NT2/D1 (cell line): Measurements from ENCODE around the gene ZNF512B.
A peak's percentile ranks its signal among the peaks of the same experiment; 100 is the strongest.
"Not testable (repeated sequence)": the region's sequence is repeated elsewhere in the genome, so short reads cannot be mapped to it uniquely, and the experiment has no call there.

ENCODE experiments used
- DNase-seq: peaks from one replicate; pipeline ENCODE4 v3.0.0-alpha.2; 2011; ENCODE audit warnings: low read depth, low spot score
- H3K27me3 ChIP-seq: 2 replicates; pipeline ENCODE4 v1.6.0; 2011; ENCODE audit warnings: mild to moderate bottlenecking; ENCODE audit not compliant: insufficient read length, insufficient read depth
- H3K36me3 ChIP-seq: 2 replicates; pipeline ENCODE4 v1.6.1; 2011; ENCODE audit warnings: mild to moderate bottlenecking, low read length, mixed read lengths; ENCODE audit not compliant: insufficient read depth, insufficient read length
- H3K4me1 ChIP-seq: 2 replicates; pipeline ENCODE4 v1.5.1; 2011; ENCODE audit not compliant: insufficient read depth, insufficient read length
- H3K4me3 ChIP-seq: 2 replicates; pipeline ENCODE4 v1.5.1; 2011; ENCODE audit warnings: low read depth; ENCODE audit not compliant: insufficient read length
- H3K9ac ChIP-seq: 2 replicates; pipeline ENCODE4 v1.6.0; 2011; ENCODE audit warnings: low read depth; ENCODE audit not compliant: insufficient read length
- H3K9me3 ChIP-seq: 2 replicates; pipeline ENCODE4 v1.5.1; 2011; ENCODE audit warnings: mild to moderate bottlenecking, low read length; ENCODE audit not compliant: insufficient read depth
- SUZ12 ChIP-seq: IDR thresholded peaks from 2 replicates; pipeline ENCODE4 v1.6.1; 2011; ENCODE audit not compliant: insufficient read length, insufficient read depth; ENCODE audit errors: extremely low read depth
- YY1 ChIP-seq: IDR thresholded peaks from 2 replicates; pipeline ENCODE4 v1.6.1; 2011; ENCODE audit not compliant: insufficient read length, insufficient read depth
- ZNF274 ChIP-seq: IDR thresholded peaks from 2 replicates; pipeline ENCODE4 v1.6.1; 2011; ENCODE audit warnings: mild to moderate bottlenecking, low read depth, low read length

The ZNF512B gene

DNA sequence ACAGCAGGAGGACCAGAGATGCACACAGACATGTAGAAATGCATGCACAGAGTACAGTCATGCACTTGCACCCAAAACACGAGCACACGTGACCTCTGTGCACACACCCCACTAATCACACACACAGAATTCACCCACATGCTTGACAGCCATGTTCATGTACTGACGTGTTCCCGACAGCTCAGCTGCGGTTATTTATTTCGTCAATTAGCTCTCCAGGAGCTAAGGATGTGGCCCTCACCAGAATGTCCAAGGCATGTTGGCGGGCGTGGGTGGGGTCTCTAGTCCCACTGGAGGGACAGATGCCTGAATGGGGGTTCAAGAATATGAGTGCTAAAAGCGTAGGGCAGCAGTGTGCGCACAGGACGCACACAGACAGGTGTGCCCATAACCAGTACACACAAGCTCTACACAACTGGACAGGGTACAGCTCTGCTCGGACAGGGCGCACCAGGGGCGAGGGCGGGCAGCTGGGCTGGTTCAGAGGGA lies 10.6 kb upstream of the ZNF512B start:
- H3K9ac ChIP-seq, result peak overlapping the region; percentile 73
- H3K9me3 ChIP-seq, result no peaks in the 10 kb centered on the region
- H3K4me3 ChIP-seq, result peak overlapping the region; percentile 65
- H3K4me1 ChIP-seq, result peaks cover 22% of the 10 kb centered on the region
- no peak for DNase-seq
- TF ChIP-seq YY1 (no peak), ZNF274 (no peak), SUZ12 (no peak)
- H3K27me3 ChIP-seq, result peaks cover 34% of the 10 kb centered on the region
- peaks cover 29% of the 10 kb centered on the region for H3K36me3 ChIP-seq

GRCh38 chr20:63979557-63980316 lies 10.0 kb upstream of the ZNF512B start, which contains the start of gene SAMD10:
SAMD10 (minus strand) TSS chr20:63979642; CDS start chr20:63979467, 175 bp downstream.
- Histone ChIP-seq H3K9ac (peak within 1 kb of the TSS; percentile 81), H3K9me3 (no peaks in the 10 kb centered on the region), H3K36me3 (peaks cover 23% of the 10 kb centered on the region), H3K4me1 (peaks cover 22% of the 10 kb centered on the region), H3K4me3 (peak within 1 kb of the TSS; percentile 65), H3K27me3 (peaks cover 34% of the 10 kb centered on the region)
- no peak for TF ChIP-seq ZNF274
- TF ChIP-seq YY1, result no peak
- no peak for TF ChIP-seq SUZ12
- DNase-seq, result no peak

- DNase-seq, result no peak
- Histone ChIP-seq H3K27me3 (peaks cover 34% of the 10 kb centered on the region), H3K4me1 (peaks cover 24% of the 10 kb centered on the region), H3K36me3 (peaks cover 18% of the 10 kb centered on the region), H3K9ac (peak overlapping the region; percentile 81), H3K4me3 (peak overlapping the region; percentile 65), H3K9me3 (no peaks in the 10 kb centered on the region)
- TF ChIP-seq ZNF274, result no peak
- no peak for TF ChIP-seq YY1
- TF ChIP-seq SUZ12, result no peak
Observed at GRCh38 chr20:63979229-63979556, 9.5 kb upstream of the ZNF512B start.

- peak overlapping the region; percentile 65 for H3K4me3 ChIP-seq
- peaks cover 12% of the 10 kb centered on the region for H3K36me3 ChIP-seq
- no peak for DNase-seq
- H3K4me1 ChIP-seq, result peaks cover 26% of the 10 kb centered on the region
- TF ChIP-seq SUZ12 (no peak), ZNF274 (no peak), YY1 (no peak)
- no peaks in the 10 kb centered on the region for H3K9me3 ChIP-seq
- peak overlapping the region; percentile 81 for H3K9ac ChIP-seq
- H3K27me3 ChIP-seq, result peaks cover 34% of the 10 kb centered on the region
Observed at GRCh38 chr20:63978319-63979228, 8.8 kb upstream of the ZNF512B start.

DNA sequence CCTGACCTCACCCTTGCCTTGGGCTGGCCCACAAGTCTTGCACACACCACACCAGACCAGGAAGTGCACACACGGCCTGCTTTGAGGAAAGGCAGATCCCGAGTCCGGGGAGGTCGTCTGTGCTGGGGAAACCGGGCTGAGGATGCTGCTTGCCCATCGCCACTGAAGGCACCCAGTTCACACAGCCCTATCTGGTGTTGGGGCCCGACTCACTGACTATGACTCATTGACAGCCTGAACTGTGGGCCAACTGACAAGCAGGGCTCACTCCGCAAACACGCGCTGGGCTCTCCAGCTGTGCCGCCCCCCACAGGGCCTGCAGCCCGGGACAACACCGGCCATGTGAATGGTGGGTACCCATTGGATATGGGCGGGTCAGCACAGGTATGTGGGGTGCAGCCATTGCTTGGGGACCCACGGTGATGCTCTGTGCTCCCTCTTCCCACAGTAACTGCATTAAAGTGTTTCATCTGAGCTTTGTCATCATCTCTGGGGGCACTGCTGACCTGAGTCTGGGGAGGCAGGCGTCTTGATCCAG lies 8.1 kb upstream of the ZNF512B start:
- TF ChIP-seq YY1 (no peak), ZNF274 (no peak), SUZ12 (no peak)
- DNase-seq, result no peak
- Histone ChIP-seq H3K36me3 (peaks cover 5% of the 10 kb centered on the region), H3K9me3 (no peaks in the 10 kb centered on the region), H3K27me3 (peaks cover 34% of the 10 kb centered on the region), H3K4me1 (peaks cover 29% of the 10 kb centered on the region), H3K4me3 (no peak overlapping the region), H3K9ac (no peak overlapping the region)

GRCh38 chr20:63976980-63977738 lies 7.4 kb upstream of the ZNF512B start:
- TF ChIP-seq SUZ12 (no peak), ZNF274 (no peak), YY1 (no peak)
- peak overlapping the region; percentile 23 for H3K9ac ChIP-seq
- H3K9me3 ChIP-seq, result no peaks in the 10 kb centered on the region
- peaks cover 34% of the 10 kb centered on the region for H3K27me3 ChIP-seq
- peaks cover 33% of the 10 kb centered on the region for H3K4me1 ChIP-seq
- DNase-seq, result no peak
- no peak overlapping the region for H3K4me3 ChIP-seq
- H3K36me3 ChIP-seq, result no peaks in the 10 kb centered on the region

DNA sequence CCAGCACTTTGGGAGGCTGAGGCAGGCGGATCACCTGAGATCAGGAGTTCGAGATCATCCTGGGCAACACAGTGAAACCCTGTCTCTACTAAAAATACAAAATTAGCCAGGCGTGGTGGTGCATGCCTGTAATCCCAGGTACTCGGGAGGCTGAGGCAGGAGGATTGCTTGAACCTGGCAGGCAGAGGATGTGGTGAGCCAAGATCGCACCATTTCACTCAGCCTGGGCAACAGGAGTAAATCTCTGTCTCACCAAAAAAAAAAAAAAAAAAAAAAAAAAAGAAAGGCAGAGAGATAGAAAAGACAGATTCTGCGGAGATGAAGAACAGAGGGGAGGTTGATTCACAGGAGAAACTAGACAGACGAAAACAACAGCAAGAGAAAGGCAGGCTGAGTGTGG lies 6.8 kb upstream of the ZNF512B start:
- DNase-seq, H3K36me3 ChIP-seq, H3K4me3 ChIP-seq, H3K9ac ChIP-seq, H3K9me3 ChIP-seq: not testable (repeated sequence)
- Histone ChIP-seq H3K27me3 (peaks cover 34% of the 10 kb centered on the region), H3K4me1 (peaks cover 33% of the 10 kb centered on the region)
